Measurements from ENCODE around the gene SPRYD3.

GRCh38 chr12:53069621-53070410, 9.4 kb downstream of the SPRYD3 start:
- no peak for TF ChIP-seq CTCF (conservative IDR thresholded peaks at IDR 0.05)
- no peak for TF ChIP-seq ZFX (IDR thresholded peaks at IDR 0.05)

Data from C4-2B (cell line).